GM18951 (cell line): Measurements from ENCODE around the gene NEURL1B.
"Not testable (repeated sequence)": the region's sequence is repeated elsewhere in the genome, so short reads cannot be mapped to it uniquely, and the experiment has no call there.

ENCODE experiments used
- POLR2A ChIP-seq: IDR thresholded peaks from 4 replicates; pipeline ENCODE4 v1.6.1; 2011; ENCODE audit warnings: mild to moderate bottlenecking; ENCODE audit not compliant: insufficient read length, insufficient read depth; ENCODE audit errors: extremely low read depth
- in situ Hi-C: fragments of 300-500 bp; cut with MboI; formaldehyde crosslinking; loops from one replicate; pipeline ENCODE4 v1.12.0; 2022; ENCODE audit warnings: low sequenced_read_pairs, mixed read lengths, inconsistent platforms; ENCODE audit not compliant: unreplicated experiment

Gene NEURL1B

GRCh38 chr5:172671091-172671490, 30.0 kb downstream of the NEURL1B start:
- in situ Hi-C loops, result no loop called here
- TF ChIP-seq POLR2A, result no peak

- in situ Hi-C loops, result no loop called here
These were observed 31.6 kb downstream of the NEURL1B start for GRCh38 chr5:172672681-172673080.

GRCh38 chr5:172674155-172674554, 33.1 kb downstream of the NEURL1B start:
- no peak for TF ChIP-seq POLR2A
- in situ Hi-C loops, result no loop called here

More at GRCh38 chr5:172672681-172673080, 31.6 kb downstream of the NEURL1B start:
- no peak for TF ChIP-seq POLR2A

- in situ Hi-C loops, result no loop called here
- no peak for TF ChIP-seq POLR2A
These were observed 35.9 kb downstream of the NEURL1B start for GRCh38 chr5:172676914-172677475.

- in situ Hi-C loops, result not testable (repeated sequence)
These were observed 37.4 kb downstream of the NEURL1B start for GRCh38 chr5:172678362-172678874.

GRCh38 chr5:172678902-172679301, 37.8 kb downstream of the NEURL1B start:
- TF ChIP-seq POLR2A, result no peak
- in situ Hi-C loops, result no loop called here

- TF ChIP-seq POLR2A, result no peak
- in situ Hi-C loops, result no loop called here
These were observed 38.7 kb downstream of the NEURL1B start for GRCh38 chr5:172679628-172680212.

GRCh38 chr5:172680921-172681320, 39.9 kb downstream of the NEURL1B start:
- no peak for TF ChIP-seq POLR2A
- in situ Hi-C loops, result no loop called here

GRCh38 chr5:172681421-172681820, 40.4 kb downstream of the NEURL1B start:
- in situ Hi-C loops, result no loop called here
- no peak for TF ChIP-seq POLR2A

- in situ Hi-C loops, result no loop called here
- TF ChIP-seq POLR2A, result no peak
These were observed 42.2 kb downstream of the NEURL1B start for GRCh38 chr5:172683264-172683644.

- in situ Hi-C loops, result no loop called here
- TF ChIP-seq POLR2A, result no peak
These were observed 42.8 kb downstream of the NEURL1B start for GRCh38 chr5:172683645-172684471.

GRCh38 chr5:172685091-172685490, 44.0 kb downstream of the NEURL1B start:
- no peak for TF ChIP-seq POLR2A

GRCh38 chr5:172686111-172686510, 45.0 kb downstream of the NEURL1B start:
- TF ChIP-seq POLR2A, result no peak
- in situ Hi-C loops, result no loop called here

More at GRCh38 chr5:172685091-172685490, 44.0 kb downstream of the NEURL1B start:
- in situ Hi-C loops, result no loop called here
